Stimulated activated CD4-positive, alpha-beta T cell treated with anti-CD3 and anti-CD28 coated beads, Interleukin-4, amount 100 ng/mL, for 24 hours (primary cell): ENCODE measurements around the gene CACNA1E.
"Not testable (repeated sequence)": the region's sequence is repeated elsewhere in the genome, so short reads cannot be mapped to it uniquely, and the experiment has no call there.

Experiments
- DNase-seq: peaks from one replicate; pipeline ENCODE4 v3.0.0-alpha.2; 2020

CACNA1E gene

DNA sequence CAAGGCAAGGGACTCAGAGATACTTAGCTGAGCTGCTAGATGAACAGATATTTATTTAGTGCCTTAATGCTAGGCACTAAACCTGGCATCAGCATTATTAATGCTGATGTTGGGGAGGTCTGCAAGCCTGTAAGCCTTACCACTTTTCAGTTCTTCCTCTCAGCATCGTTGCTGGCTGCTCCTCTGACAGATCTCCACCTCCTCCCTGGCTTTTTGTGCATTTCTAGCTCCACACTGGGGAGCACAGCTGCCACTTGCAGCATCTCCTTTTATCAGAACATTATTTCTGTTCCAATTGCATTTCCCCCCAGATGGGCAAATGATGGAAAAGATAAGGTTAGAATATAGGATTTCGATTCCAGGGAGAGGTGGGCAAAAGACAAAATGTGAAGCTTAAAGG, 34.8 kb downstream of the CACNA1E start:
- no peak for DNase-seq

- DNase-seq: no peak
These were observed 39.5 kb downstream of the CACNA1E start for GRCh38 chr1:181522864-181523263.

DNA sequence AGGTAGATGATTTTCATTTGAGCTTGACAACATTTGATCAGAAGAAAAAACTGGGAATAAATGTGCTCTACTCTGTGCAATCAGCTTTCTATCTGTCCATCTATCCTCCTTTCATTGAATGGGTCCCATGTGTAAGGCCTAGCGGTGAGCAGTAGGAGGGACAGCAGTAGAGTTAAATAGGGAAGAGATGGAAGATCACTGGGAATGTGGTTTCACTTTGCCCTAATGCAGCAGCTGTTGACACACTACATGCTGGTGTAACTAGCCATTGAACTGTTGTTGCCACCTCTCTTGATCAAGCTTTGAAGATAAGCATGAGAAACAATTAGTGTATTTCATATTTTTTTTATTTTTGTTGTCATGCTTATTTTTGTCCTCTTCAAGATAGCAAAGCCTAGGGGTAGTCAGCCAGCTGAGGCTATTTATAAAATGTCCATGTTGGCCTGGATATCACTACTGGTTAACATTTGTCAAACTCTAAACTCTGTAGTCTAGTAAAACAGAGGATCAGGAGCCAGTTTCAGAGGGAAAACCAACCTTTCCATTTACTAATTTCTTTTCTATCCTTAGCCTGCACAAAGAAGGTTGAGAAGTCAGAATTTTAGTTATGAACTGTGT, 41.9 kb downstream of the CACNA1E start:
- DNase-seq: no peak

DNA sequence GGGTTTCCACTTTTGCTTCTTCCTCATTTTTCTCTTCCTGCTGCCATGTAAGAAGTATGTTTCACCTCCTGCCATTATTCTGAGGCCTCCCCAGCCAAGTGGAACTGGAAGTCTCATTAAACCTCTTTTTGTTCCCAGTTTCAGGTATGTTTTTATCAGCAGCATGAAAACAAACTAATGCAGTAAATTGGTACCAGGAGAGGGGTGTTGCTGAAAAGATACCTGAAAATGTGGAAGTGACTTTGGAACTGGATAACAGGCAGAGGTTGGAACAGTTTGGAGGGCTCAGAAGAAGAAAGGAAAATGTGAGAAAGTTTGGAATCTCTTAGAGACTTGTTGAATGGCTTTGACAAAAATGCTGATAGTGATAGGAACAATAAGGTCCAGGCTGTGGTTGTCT, 44.9 kb downstream of the CACNA1E start:
- DNase-seq: not testable (repeated sequence)

DNA sequence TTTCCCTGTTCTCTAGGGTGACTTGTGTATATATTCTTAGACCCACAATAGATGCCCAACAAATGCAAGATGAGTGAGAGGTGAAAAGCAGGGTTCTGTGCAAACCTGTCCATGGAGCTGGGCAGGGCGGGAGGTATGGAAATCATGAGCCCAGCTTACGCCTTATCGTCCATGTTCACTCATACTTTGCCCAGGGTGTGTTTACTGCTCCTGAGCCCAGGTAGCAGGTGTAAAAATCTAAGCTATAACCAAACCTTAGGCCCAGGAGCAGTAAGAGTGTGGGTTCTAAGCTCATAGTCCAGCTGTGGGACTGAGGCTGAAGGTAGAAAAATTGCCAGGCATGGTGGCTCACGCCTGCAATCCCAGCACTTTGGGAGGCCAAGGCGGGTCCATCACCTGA, 48.1 kb downstream of the CACNA1E start:
- no peak for DNase-seq

DNA sequence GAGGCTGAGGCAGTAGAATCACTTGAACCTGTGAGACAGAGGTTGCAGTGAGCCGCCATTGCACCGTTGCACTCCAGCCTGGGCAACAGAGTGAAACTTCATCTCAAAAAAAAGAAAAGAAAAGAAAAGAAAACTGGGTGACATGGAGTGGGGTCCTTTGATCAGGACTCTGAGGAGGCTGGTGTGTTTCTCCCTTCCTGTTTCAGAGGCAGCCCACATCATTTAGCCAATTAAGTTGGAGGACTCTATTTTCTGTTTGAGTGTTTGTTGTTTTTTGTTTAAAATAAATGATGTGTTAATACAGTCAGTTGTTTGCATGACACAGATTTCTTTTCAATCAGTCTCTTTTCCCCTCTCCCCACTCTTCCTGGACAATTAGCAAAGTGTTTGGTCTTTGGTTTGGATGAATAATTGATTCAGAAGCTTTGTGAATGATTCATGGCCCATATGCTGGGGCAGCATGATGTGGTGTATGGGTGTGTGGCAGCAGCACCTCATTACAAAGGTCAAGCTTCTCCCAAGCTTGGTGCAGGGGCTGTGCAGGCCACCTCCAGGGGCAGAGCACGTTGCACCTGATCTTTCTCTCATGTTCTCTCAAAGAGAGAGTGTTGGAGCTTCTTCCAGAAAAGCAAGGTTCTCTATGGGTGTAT, 48.8 kb downstream of the CACNA1E start:
- no peak for DNase-seq

GRCh38 chr1:181538836-181539235, 55.5 kb downstream of the CACNA1E start:
- no peak for DNase-seq

DNA sequence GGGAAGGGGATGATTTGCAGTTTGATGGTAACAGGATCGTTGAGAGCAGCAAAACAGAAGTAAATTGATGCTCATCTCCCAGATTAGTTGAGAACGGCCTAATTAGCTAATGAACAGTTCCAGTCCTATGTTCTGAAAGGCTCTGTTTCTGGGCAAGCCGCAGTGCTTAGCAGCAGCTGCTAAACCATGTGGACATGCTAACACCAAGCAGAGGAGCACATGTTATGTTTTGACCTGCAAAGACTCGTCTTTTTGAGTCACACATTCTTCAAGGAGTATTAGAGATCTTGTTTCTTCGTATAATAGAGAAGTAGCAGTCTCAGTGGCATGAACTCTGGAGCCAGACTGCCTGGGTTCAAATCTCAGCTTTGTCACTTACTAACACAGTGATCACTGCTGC, 58.1 kb downstream of the CACNA1E start:
- no peak for DNase-seq

GRCh38 chr1:181541947-181542346, 58.6 kb downstream of the CACNA1E start:
- no peak for DNase-seq

DNA sequence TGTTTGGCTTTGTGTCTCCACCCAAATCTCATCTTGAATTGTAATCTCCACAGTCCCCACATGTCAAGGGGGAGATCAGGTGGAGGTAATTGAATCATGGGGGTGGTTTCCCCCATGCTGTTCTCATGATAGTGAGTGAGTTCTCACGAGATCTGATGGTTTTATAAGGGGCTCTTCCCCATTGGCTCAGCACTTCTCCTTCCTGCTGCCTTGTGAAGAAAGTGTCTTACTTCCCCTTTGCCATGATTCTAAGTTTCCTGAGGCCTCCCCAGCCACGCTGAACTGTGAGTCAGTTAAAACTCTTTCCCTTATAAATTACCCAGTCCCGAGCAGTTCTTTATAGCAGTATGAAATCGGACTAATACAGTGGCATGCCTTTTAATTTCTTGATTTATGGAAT, 59.1 kb downstream of the CACNA1E start:
- DNase-seq: not testable (repeated sequence)

DNA sequence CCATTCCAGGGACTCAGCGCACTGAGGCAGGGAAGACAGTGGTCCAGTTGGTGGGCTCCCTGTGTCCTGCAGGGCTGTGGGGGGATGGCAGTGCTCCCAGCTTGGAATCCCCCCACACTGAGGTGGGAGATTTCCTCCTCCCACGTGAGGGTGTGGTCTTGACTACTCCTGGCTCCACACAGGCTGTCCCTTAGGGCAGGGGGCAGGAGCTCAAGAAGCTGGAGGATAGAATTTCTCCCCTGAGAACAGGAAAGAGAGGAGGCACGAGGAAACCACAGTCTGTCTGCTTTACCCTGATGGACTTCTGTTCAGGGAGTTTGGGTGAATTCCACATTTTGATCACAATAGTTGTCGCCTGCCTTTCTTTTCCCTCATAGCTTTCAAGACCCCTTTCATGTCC, 62.1 kb downstream of the CACNA1E start:
- no peak for DNase-seq

- no peak for DNase-seq
These were observed 65.2 kb downstream of the CACNA1E start for GRCh38 chr1:181548497-181548896.

DNA sequence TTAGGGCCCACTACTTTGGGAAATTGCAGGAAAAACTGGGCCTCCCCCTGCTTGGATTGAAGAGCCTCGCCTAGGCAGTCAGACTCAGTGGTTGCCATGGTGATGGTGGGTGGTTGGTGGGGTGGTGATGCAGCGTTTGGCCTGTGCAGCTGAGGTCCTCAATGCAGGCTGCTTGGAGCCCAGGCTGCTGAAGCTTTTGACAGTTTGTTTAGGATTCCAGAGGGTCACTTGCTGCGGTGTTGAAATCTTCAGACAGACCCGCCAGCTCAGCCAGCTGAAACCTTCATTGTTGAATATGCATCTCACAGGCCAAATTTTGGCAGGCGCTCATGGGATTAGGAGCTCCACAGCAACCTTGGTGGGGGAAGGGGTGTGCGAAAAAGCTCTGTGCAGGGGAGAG, 67.9 kb downstream of the CACNA1E start:
- DNase-seq: no peak

DNA sequence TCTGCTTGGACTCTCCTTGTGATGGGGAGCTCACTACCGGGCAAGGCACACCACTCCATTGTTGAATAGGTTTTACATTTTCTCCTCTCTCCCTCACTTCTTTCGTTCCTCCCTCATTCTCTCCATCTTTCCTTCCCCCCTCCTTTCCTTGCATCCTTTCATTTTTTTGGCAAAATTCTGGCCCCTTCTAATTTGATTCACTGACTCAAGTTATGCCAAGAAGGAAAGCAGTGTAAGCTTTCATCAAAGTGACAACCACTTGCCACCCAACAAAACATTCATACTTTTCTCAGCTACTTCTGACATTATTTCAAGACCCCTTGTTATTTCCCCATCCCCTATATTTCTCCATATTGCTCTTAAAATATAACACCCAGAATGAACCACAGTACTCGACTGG, 68.4 kb downstream of the CACNA1E start:
- no peak for DNase-seq

DNA sequence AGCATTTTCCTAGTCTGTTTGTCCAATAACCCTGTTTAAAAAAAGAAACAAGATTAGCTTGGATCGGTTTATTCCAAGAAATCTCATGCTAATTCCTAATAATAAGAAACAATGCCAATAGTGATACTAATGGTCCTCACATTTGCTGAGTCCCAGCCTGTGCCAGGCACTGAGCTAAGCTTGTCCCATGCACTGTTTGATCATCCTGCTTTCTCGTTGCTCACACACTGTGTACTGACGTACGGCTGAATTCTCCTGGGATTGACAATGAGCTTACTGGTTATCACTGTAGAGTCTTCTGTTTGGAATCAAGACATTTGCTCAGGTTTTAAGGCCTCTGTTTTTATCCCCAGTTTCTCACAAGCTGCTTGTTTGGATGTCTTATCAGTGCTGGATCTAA, 71.1 kb downstream of the CACNA1E start:
- no peak for DNase-seq

- no peak for DNase-seq
These were observed 73.3 kb downstream of the CACNA1E start for GRCh38 chr1:181556631-181557030.

DNA sequence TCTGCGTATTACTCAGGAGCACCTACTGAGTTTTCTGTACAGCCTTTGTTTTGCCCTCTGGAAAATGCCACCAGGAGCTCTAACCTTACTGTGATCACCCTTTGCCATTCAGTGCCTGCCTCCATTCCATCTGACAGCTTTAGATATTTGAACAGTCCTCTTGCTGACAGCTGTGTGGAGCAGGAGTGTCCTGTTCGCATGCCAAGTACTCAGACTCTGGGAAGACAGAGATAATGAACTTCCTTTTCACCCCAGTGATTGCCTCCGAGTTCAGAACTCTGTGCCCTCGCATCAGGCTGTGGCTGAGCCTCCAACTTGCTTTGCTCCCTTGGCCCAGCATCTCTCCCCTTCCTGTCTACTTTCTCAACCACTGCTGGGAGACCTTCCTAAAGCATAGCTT, 74.0 kb downstream of the CACNA1E start:
- DNase-seq: no peak

GRCh38 chr1:181558416-181558815, 75.1 kb downstream of the CACNA1E start:
- no peak for DNase-seq

DNA sequence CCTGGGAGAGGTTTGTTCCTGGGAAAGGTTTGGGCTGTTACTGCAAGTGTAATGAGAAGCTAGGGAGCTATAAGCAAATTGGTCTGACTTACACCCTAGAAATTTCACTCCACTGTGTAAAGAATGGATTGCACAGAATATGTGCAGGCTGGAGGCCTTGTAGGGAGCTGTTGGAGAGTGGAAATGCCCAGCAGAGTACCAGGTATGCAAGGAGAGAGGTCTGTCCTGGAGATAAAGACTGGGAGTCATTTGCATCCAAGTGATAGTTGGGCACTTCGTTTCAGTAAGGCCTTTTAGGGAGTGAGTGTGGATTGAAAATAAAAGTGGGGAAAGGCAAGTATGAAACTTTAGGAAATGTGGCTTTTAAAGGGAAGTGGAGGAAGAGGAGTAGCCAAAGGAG, 75.8 kb downstream of the CACNA1E start:
- DNase-seq: no peak

- DNase-seq: no peak
These were observed 79.1 kb downstream of the CACNA1E start for GRCh38 chr1:181562395-181562794.

GRCh38 chr1:181568736-181569135, 85.4 kb downstream of the CACNA1E start:
- no peak for DNase-seq

GRCh38 chr1:181577475-181577874, 94.2 kb downstream of the CACNA1E start:
- DNase-seq: no peak

GRCh38 chr1:181583598-181583997, 100.3 kb downstream of the CACNA1E start:
- no peak for DNase-seq

DNA sequence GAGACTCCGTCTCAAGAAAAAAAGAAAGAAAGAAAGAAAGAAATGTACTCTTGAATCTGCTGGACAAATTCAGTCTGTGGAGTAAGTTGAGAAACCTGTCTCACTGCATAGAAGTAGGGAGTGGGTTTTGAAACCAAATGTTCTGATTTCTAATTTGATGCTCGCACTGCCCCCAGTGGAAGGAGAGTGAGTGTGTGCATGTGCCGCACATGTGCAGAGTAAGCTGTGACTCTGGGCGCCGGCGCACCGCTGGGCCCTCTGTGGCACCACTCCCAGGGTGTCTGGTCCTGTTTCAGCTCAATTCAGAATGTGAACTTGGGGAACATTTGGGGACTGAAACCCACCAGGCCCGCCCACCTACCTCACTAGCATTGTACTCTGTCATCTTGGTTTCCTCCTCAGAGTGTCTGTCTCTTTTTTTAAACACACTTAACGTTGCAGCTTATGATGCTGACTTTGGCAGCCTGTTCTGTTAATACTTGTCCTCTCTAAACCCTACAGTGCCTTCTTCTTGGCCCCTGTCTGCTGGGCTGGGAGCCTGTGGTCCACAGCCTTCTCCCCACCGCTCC, 104.6 kb downstream of the CACNA1E start:
- no peak for DNase-seq

- DNase-seq: no peak
These were observed 105.3 kb downstream of the CACNA1E start for GRCh38 chr1:181588631-181589030.
